ENCODE measurements around the gene IRF2BPL. TPM values are rescaled to one million over a fixed set of nuclear protein-coding genes. Genes with fewer than 3 reads are reported as not detected.

The IRF2BPL gene
- total RNA-seq, 1 donor from 2014 or later: 14.5 TPM

GRCh38 chr14:77055981-77056380, 27.5 kb upstream of the IRF2BPL start:
- no peak for DNase-seq
- H3K27me3 Mint-ChIP-seq: no peaks in the 10 kb centered on the region
- peaks cover 8% of the 10 kb centered on the region for H3K4me1 Mint-ChIP-seq
- TF ChIP-seq CTCF (IDR thresholded peaks at IDR 0.05): no peak
- ChIA-PET POLR2A (interaction anchor here (0.7 kb wide), 1 partner anchor 652 kb away, joined by 3 read pairs; no protein-coding TSS in a partner anchor), CTCF (interaction anchor here (0.7 to 6.4 kb wide), 3 partner anchors 14 to 182 kb away, joined by 3 to 73 read pairs (median 4); no protein-coding TSS in a partner anchor)
- no peaks in the 10 kb centered on the region for H3K9me3 Mint-ChIP-seq
- intact Hi-C loops (cut with micrococcal nuclease): no loop called here
- no peak for ATAC-seq (ENCODE audit: low read depth)
- no peaks in the 10 kb centered on the region for H3K36me3 Mint-ChIP-seq (ENCODE audit: low read depth)
- no peak overlapping the region for H3K4me3 Mint-ChIP-seq
- H3K27ac Mint-ChIP-seq: no peak overlapping the region

- ATAC-seq (ENCODE audit: low read depth) (no peak), DNase-seq (no peak)
- CTCF ChIA-PET: interaction anchor here (1.3 to 6.4 kb wide), 9 partner anchors 13 to 181 kb away, joined by 3 to 73 read pairs (median 13); partner anchors contain the start of gene IRF2BPL
- Mint-ChIP-seq H3K9me3 (no peaks in the 10 kb centered on the region), H3K27me3 (no peaks in the 10 kb centered on the region), H3K36me3 (ENCODE audit: low read depth) (no peaks in the 10 kb centered on the region), H3K27ac (no peak overlapping the region), H3K4me3 (no peak overlapping the region), H3K4me1 (peaks cover 8% of the 10 kb centered on the region)
- intact Hi-C loops (cut with micrococcal nuclease): no loop called here
- no peak for TF ChIP-seq CTCF (IDR thresholded peaks at IDR 0.05)
- POLR2A ChIA-PET: interaction anchor here (3.2 kb wide), 1 partner anchor 22 kb away, joined by 7 read pairs; no protein-coding TSS in a partner anchor
Observed at GRCh38 chr14:77055306-77055705, 26.8 kb upstream of the IRF2BPL start.

GRCh38 chr14:77053046-77053841, 24.7 kb upstream of the IRF2BPL start:
- no peaks in the 10 kb centered on the region for H3K27me3 Mint-ChIP-seq
- ATAC-seq (ENCODE audit: low read depth): peak; percentile 90
- H3K4me1 Mint-ChIP-seq: peaks cover 8% of the 10 kb centered on the region
- no peaks in the 10 kb centered on the region for H3K36me3 Mint-ChIP-seq (ENCODE audit: low read depth)
- intact Hi-C loops (cut with micrococcal nuclease): loop anchor here (1.0 kb wide), 8 partner anchors 15 to 181 kb away; no protein-coding TSS in a partner anchor
- H3K4me3 Mint-ChIP-seq: no peak overlapping the region
- ChIA-PET CTCF (interaction anchor here (0.7 to 6.4 kb wide), 20 partner anchors 8 to 179 kb away, joined by 3 to 73 read pairs (median 6); partner anchors contain the start of gene IRF2BPL), POLR2A (interaction anchor here (0.5 to 3.2 kb wide), 12 partner anchors 13 to 429 kb away, joined by 3 to 18 read pairs (median 5); partner anchors contain the start of gene IRF2BPL)
- peak; percentile 79 for DNase-seq
- peak; percentile 74 for TF ChIP-seq CTCF (IDR thresholded peaks at IDR 0.05)
- H3K27ac Mint-ChIP-seq: peak overlapping the region; percentile 24
- H3K9me3 Mint-ChIP-seq: no peaks in the 10 kb centered on the region

- peaks cover 8% of the 10 kb centered on the region for H3K4me1 Mint-ChIP-seq
- no peaks in the 10 kb centered on the region for H3K27me3 Mint-ChIP-seq
- ChIA-PET POLR2A (interaction anchor here (0.5 to 3.2 kb wide), 10 partner anchors 16 to 430 kb away, joined by 3 to 18 read pairs (median 5); partner anchors contain the start of gene IRF2BPL), CTCF (interaction anchor here (1.1 to 6.4 kb wide), 11 partner anchors 8 to 179 kb away, joined by 4 to 73 read pairs (median 14); partner anchors contain the start of gene IRF2BPL)
- TF ChIP-seq CTCF (IDR thresholded peaks at IDR 0.05): no peak
- H3K4me3 Mint-ChIP-seq: no peak overlapping the region
- DNase-seq: no peak
- no peaks in the 10 kb centered on the region for H3K9me3 Mint-ChIP-seq
- H3K27ac Mint-ChIP-seq: no peak overlapping the region
- ATAC-seq (ENCODE audit: low read depth): no peak
- intact Hi-C loops (cut with micrococcal nuclease): loop anchor here (1.0 kb wide), 8 partner anchors 16 to 180 kb away; no protein-coding TSS in a partner anchor
- no peaks in the 10 kb centered on the region for H3K36me3 Mint-ChIP-seq (ENCODE audit: low read depth)
Observed at GRCh38 chr14:77052281-77053044, 24.0 kb upstream of the IRF2BPL start.

Data from activated B cell treated with CpG ODN at 0.5 μM for 24 hours (primary cell).